Measurements from ENCODE around the gene HAPSTR1. TPM values are rescaled to one million over a fixed set of nuclear protein-coding genes. Genes with fewer than 3 reads are reported as not detected.

The HAPSTR1 gene
- total RNA-seq, 1 experiment from 2014 or later, result 85.2 TPM

DNA sequence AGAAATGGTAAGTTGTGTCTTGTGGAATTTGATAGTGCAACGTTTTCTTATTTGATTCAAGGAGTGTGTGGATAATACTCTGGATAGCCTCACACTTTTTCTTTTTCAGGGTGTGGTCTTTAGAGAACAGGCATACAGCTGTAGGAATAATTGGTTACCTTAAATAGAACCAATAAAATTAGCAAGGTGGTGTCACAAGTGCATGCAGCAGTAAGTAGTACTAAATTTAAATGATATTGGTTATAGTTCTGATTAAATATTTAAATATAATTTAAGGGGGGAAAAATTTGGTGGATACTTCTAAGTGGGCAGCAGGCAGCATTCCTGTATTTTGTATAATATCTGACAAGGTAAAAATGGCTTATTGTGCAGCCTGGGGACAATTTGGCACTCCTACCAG, 3.7 kb downstream of the HAPSTR1 start:
- Histone ChIP-seq H2AFZ (ENCODE audit: low read length) (no peak overlapping the region), H3T11ph (ENCODE audit: low read length) (no peak overlapping the region), H3K18ac (ENCODE audit: insufficient read length, low read depth, low read length) (no peak overlapping the region), H3K9me3 (ENCODE audit: control insufficient read depth, low read depth, low read length) (no peaks in the 10 kb centered on the region), H3K4me2 (ENCODE audit: insufficient read depth, insufficient read length, low read length) (no peak overlapping the region), H3K56ac (ENCODE audit: insufficient read length, low read depth, low read length) (no peak overlapping the region), H3K23me2 (ENCODE audit: insufficient read length, low read depth, low read length, poor library complexity, severe bottlenecking) (peaks cover 13% of the 10 kb centered on the region), H4K91ac (ENCODE audit: insufficient read length, low read depth, low read length) (no peak overlapping the region), H2BK20ac (ENCODE audit: low read depth, low read length, poor library complexity, severe bottlenecking) (no peak overlapping the region), H4K5ac (ENCODE audit: insufficient read length, low read depth, low read length) (no peak overlapping the region), H3K79me2 (ENCODE audit: insufficient read depth, low read length) (peaks cover 75% of the 10 kb centered on the region), H3K27me3 (ENCODE audit: insufficient read depth, low read length) (no peaks in the 10 kb centered on the region), H2AK5ac (ENCODE audit: insufficient read length, low read length) (no peak overlapping the region), H2BK120ac (ENCODE audit: low read depth, low read length, poor library complexity, severe bottlenecking) (no peak overlapping the region), H3K4me1 (ENCODE audit: insufficient read depth, low read length) (peaks cover 6% of the 10 kb centered on the region; the same call in 1 of the 2 replicates), H3K14ac (ENCODE audit: insufficient read depth, low read length) (no peak overlapping the region), H4K8ac (replicated peaks; ENCODE audit: insufficient read length, low read depth, low read length) (no peak overlapping the region), H3K23ac (ENCODE audit: insufficient read length, low read depth, low read length) (no peak overlapping the region), H2BK5ac (ENCODE audit: insufficient read length, low read length) (no peak overlapping the region), H3K79me1 (ENCODE audit: insufficient read depth, low read depth, low read length, poor library complexity, severe bottlenecking) (no peaks in the 10 kb centered on the region), H2BK15ac (ENCODE audit: low read depth, low read length) (no peak overlapping the region), H4K20me1 (ENCODE audit: control insufficient read depth, insufficient read depth, insufficient read length) (no peaks in the 10 kb centered on the region), H3K27ac (ENCODE audit: insufficient read length, low read depth, low read length) (no peak overlapping the region), H3K9ac (ENCODE audit: extremely low read depth, insufficient read length, low read length) (no peak overlapping the region), H2BK12ac (ENCODE audit: insufficient read length, low read depth, low read length) (no peak overlapping the region), H3K4ac (ENCODE audit: low read depth, low read length) (no peak overlapping the region)
- Mint-ChIP-seq H3K4me1 (peaks cover 49 to 53% of the 10 kb centered on the region in 2 experiments), H3K9me3 (peaks cover 0 to 3% of the 10 kb centered on the region in 2 experiments; a peak in 1 of 5 replicates), H3K27me3 (ENCODE audit: low read depth) (peaks cover 1% of the 10 kb centered on the region; the same call in 1 of the 2 replicates), H3K27ac (no peak overlapping the region; a peak in 1 of 7 replicates), H3K36me3 (ENCODE audit: insufficient read depth in 1 of 3, low read depth in 3 of 3) (peaks cover 44 to 63% (median 63%) of the 10 kb centered on the region in 3 experiments), H3K4me3 (peak overlapping the region; percentile 46 to 99; a peak in 3 of 5 replicates)
- WGBS (ENCODE audit: extremely low coverage, insufficient read length, low lambda C conversion rate), result no CpG with 5 or more reads among the region's 1 CpG
- TF ChIP-seq, protein P1, sequence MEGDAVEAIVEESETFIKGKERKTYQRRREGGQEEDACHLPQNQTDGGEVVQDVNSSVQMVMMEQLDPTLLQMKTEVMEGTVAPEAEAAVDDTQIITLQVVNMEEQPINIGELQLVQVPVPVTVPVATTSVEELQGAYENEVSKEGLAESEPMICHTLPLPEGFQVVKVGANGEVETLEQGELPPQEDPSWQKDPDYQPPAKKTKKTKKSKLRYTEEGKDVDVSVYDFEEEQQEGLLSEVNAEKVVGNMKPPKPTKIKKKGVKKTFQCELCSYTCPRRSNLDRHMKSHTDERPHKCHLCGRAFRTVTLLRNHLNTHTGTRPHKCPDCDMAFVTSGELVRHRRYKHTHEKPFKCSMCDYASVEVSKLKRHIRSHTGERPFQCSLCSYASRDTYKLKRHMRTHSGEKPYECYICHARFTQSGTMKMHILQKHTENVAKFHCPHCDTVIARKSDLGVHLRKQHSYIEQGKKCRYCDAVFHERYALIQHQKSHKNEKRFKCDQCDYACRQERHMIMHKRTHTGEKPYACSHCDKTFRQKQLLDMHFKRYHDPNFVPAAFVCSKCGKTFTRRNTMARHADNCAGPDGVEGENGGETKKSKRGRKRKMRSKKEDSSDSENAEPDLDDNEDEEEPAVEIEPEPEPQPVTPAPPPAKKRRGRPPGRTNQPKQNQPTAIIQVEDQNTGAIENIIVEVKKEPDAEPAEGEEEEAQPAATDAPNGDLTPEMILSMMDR (conservative IDR thresholded peaks at IDR 0.05), result no peak
- DNase-seq, result no peak

Measured in H9 (cell line).